Tibial nerve (tissue), 4 donors: Measurements from ENCODE around the gene JADE2.
"Not testable (repeated sequence)": the region's sequence is repeated elsewhere in the genome, so short reads cannot be mapped to it uniquely, and the experiment has no call there.

ENCODE experiments used
- CTCF ChIP-seq, 5 experiments: fragments of 200-600 bp in 3 of 5; fragments of 450-650 bp in 2 of 5; sonication (generic) in 3 of 5; IDR thresholded peaks; one replicate each; pipeline ENCODE4 v1.5.1; 2016 to 2019; ENCODE audit warnings: antibody characterized with exemption in 5 of 5, mild to moderate bottlenecking in 3 of 5, moderate library complexity in 2 of 5
- EP300 ChIP-seq, 2 donors: sonication (generic); formaldehyde crosslinking; IDR thresholded peaks; one replicate each; pipeline ENCODE4 v1.6.1; 2017; ENCODE audit warnings: antibody characterized with exemption in 2 of 2, mild to moderate bottlenecking in 1 of 2

GRCh38 chr5:134516984-134517383, 8.5 kb upstream of the JADE2 start:
- not testable (repeated sequence) for TF ChIP-seq CTCF, EP300 (IDR thresholded peaks at IDR 0.05)
